Astrocyte of the cerebellum (primary cell): ENCODE measurements around the gene LYPD4.
"Not testable (repeated sequence)": the region's sequence is repeated elsewhere in the genome, so short reads cannot be mapped to it uniquely, and the experiment has no call there.

ENCODE experiments used
- DNase-seq: peaks from one replicate; pipeline ENCODE4 v3.0.0-alpha.2; 2011; ENCODE audit warnings: low read depth
- H3K4me3 ChIP-seq: 2 replicates; pipeline ENCODE4 v1.5.1; 2011; ENCODE audit warnings: mild to moderate bottlenecking, low read depth, low read length, moderate library complexity
- in situ Hi-C: cut with HindIII; loops from 2 replicates; pipeline ENCODE4 v1.10.0; 2017; ENCODE audit warnings: low sequenced_read_pairs
- TF ChIP-seq, protein P1 (sequence below): IDR thresholded peaks from 2 replicates; pipeline ENCODE4 v1.5.1; 2012; ENCODE audit warnings: low read length, low read depth, moderate library complexity, mild to moderate bottlenecking; ENCODE audit errors: missing control alignments

LYPD4 gene

DNA sequence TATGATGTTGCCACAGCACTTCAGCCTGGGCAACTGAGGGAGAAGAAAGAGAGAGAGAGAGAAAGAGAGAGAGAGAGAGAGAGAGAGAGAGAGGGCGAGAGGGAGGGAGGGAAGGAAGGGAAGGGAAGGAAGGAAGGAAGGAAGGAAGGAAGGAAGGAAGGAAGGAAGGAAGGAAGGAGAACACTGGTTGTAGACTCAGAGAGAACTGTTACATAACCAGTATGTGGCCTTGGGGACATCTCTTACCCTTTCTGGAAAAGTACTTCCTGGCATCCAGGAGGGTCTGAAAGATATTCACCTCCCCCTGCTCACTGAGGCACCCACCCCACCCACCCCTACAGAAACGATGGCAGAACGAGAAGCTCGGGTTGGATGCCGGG lies 35.8 kb upstream of the LYPD4 start:
- in situ Hi-C loops = no loop called here
- TF ChIP-seq, protein P1, sequence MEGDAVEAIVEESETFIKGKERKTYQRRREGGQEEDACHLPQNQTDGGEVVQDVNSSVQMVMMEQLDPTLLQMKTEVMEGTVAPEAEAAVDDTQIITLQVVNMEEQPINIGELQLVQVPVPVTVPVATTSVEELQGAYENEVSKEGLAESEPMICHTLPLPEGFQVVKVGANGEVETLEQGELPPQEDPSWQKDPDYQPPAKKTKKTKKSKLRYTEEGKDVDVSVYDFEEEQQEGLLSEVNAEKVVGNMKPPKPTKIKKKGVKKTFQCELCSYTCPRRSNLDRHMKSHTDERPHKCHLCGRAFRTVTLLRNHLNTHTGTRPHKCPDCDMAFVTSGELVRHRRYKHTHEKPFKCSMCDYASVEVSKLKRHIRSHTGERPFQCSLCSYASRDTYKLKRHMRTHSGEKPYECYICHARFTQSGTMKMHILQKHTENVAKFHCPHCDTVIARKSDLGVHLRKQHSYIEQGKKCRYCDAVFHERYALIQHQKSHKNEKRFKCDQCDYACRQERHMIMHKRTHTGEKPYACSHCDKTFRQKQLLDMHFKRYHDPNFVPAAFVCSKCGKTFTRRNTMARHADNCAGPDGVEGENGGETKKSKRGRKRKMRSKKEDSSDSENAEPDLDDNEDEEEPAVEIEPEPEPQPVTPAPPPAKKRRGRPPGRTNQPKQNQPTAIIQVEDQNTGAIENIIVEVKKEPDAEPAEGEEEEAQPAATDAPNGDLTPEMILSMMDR = no peak
- no peak for DNase-seq
- H3K4me3 ChIP-seq = no peak overlapping the region

DNA sequence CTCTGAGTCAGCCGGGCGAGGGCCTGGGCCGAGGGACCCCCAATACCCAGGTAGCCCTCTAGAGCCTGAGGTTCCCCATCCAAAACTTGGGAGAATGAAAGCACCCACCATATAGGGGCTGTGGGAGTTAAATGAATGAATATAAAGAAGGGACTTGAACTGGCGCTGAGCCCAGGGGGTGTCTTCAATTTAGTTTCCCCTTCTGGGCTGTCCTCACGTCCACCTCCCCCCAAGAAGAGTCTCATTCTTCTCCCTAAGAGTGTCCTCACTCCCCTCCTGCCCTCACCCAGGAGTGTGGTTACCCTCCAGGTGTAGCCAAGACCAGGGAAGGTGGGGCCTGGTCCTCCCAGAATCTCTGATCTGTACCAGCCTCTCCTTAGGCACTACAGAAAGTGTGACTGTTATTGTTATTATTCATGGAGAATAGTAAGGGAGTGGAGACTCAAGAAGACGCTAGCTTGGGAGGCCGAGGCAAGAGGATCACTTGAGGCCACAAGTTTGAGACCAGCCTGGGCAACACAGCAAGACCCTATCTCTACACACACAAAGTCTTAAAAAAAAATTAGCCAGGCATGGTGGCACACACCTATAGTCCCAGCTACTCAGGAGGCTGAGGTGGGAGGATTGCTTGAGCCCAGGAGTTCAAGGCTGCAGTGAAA lies 35.3 kb upstream of the LYPD4 start:
- in situ Hi-C loops = no loop called here
- no peak for DNase-seq
- TF ChIP-seq, protein P1 = no peak
- H3K4me3 ChIP-seq = no peak overlapping the region

DNA sequence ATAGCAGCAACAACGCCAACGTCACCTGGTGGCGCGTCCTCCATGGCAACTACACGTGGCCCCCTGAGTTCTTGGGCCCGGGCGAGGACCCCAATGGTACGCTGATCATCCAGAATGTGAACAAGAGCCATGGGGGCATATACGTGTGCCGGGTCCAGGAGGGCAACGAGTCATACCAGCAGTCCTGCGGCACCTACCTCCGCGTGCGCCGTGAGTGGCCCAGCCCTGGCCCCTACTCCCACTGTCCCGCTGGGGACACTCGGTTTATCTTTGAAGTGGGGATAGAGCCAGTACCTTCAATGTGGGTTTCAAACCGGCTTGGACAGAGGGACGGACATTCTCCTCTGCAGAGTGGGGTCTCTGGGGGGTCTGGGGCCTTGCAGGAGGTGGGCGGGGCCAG lies 34.6 kb upstream of the LYPD4 start:
- H3K4me3 ChIP-seq = no peak overlapping the region
- TF ChIP-seq, protein P1 = no peak
- in situ Hi-C loops = no loop called here
- no peak for DNase-seq

DNA sequence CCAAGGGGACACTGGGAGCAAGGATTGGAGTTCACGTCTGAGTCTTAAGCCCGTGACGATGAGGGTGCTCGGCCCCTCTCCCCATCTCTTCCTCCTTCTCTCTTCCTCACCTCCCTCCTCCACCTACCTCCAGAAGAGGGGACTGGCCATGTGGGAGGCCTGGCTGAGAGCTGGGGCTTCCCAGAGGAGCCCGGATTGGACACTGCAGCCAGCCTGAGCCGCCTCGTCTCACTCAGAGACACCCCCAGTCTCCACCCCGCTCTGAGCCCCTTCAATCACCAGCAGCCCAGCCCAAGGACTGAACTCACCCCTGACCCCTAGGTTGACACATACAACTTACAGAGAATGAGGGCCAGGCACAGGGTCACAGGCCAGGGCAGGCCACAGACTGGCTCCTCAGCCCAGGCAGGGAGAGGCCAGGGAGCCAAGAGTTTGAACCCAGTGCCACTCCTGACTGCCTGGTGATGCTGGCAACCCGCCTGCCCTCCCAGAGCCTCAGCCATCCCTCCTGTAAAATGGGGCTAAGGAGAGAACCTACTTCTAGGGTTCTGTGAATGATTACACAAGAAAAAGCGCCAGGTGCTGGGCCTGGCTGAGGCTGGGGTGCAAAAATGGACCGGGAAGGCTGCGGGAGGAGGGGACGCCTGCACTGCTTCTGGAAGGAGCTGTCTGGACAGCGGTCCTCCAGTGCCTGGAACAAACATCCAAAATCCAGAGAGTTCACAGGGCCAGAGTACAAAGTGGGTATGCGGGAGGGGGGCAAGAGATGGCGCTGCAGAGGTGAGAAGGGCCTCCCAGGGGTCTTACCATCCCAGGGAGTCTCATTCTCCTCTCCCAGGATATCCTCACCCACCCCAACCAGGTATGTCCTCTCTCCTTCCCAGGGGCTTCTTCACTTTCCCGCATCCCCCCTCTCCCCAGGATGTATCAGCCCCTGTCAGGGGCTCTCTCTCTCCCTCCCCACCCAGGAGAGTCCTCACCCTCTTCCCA lies 33.7 kb upstream of the LYPD4 start:
- in situ Hi-C loops = no loop called here
- no peak overlapping the region for H3K4me3 ChIP-seq
- no peak for DNase-seq
- TF ChIP-seq, protein P1 = no peak

DNA sequence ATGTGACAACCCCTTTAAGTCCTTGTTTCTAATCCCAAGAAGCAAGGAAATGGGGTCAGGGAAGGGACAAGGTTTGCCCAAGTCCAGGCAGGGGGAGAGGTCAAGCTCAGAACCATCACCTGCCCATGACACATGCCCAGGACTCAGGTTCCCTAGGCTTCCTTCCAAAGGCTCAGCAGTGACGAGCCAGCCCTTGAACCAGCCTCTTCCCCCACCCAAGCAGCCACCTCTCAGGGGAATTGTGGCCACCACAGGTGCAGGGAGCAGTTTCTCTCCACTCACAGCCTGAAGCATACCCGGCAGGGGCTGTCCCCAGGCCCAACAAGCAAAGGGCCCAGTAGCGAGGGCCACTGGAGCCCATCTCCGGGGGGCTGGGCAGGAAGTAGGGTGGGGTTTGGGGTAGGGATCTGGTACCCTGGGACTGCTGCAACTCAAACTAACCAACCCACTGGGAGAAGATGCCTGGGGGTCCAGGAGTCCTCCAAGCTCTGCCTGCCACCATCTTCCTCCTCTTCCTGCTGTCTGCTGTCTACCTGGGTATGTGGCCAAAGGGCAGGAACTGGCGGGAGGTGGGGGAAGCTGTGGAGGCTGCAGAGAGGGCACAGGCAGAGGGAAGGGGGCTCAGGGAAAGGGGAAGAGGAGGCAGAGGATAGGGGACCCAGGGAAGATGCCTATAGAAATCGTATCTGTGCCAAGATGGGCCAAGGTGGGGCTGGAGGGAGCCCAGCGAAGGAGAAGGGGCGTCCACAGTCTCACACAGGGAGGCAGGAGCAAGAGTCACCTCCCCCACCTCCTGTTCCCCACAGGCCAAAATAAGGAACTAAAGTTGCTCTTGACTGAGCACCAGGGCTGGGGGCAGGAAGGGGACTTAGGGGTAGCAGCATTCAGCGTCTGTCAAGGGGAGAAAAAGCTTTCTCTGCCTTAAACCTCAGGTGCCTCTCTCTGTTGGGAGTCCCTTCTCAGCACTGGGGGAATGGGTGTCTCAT lies 32.7 kb upstream of the LYPD4 start, which contains the start of gene CD79A:
TSS of gene CD79A (plus strand) at position 433 of the 986 bp plus-strand sequence. CDS start at position 459, 26 bp downstream.
- no peak within 1 kb of the TSS for H3K4me3 ChIP-seq
- in situ Hi-C loops = no loop called here
- TF ChIP-seq, protein P1 = no peak
- DNase-seq = no peak

DNA sequence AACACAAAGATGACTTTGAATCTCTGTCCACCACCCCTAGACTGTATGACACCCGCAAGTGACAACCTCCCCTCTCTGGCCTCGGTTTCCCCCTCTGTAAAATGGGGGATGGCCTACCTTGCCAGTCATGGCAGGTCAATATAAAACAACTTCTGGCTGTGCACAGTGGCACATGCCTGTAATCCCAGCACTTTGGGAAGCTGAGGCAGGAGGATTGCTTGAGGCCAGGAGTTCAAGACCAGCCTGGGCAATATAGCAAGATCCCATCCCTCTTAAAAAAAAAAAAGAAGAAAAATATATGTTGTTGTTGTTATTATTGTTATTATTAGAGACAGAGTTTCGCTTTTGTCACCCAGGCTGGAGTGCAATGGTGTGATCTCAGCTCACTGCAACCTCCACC lies 31.5 kb upstream of the LYPD4 start:
- H3K4me3 ChIP-seq = not testable (repeated sequence)

More for the DNA sequence above, 31.5 kb upstream of the LYPD4 start:
- in situ Hi-C loops, DNase-seq: not testable (repeated sequence)
